ENCODE results near the gene TMEM44.
"Not testable (repeated sequence)": the region's sequence is repeated elsewhere in the genome, so short reads cannot be mapped to it uniquely, and the experiment has no call there.

TMEM44 gene

DNA sequence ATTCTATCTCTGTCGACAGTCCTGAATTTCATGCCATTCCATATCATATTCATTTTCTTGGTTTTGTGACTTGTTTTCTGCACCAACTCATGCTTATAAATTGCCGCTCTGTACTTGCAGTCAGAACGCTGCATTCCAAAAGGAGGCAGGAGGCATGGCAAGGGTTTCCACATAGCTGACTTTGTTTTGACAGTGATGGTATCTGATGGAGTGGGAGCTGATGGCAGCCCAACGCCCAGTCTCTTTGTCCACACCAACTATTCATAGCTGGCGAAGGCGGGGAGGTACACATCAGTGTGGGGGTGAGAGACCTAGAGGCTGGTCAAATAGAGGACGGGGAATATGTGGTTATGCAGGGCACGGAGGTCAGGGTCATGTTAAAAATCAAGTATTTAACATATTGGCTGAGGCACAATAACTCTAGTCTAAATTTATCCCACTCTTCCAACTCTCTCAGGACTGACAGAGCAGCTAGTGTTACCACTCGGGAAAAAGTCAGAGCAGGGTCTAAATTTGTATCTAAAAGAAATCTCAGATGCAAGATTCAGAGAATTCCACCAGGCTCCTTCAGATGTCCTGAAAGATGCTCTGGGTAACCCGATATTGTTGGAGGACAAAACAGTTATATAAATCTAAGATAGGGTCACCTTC lies 78.6 kb downstream of the TMEM44 start:
- in situ Hi-C loops (cut with MboI; ENCODE audit: low pct_unique_long_range_greater_than_20kb, low sequenced_read_pairs, unreplicated experiment), result no loop called here
- DNase-seq (ENCODE audit: low spot score), result no peak
- TF ChIP-seq, protein P1, sequence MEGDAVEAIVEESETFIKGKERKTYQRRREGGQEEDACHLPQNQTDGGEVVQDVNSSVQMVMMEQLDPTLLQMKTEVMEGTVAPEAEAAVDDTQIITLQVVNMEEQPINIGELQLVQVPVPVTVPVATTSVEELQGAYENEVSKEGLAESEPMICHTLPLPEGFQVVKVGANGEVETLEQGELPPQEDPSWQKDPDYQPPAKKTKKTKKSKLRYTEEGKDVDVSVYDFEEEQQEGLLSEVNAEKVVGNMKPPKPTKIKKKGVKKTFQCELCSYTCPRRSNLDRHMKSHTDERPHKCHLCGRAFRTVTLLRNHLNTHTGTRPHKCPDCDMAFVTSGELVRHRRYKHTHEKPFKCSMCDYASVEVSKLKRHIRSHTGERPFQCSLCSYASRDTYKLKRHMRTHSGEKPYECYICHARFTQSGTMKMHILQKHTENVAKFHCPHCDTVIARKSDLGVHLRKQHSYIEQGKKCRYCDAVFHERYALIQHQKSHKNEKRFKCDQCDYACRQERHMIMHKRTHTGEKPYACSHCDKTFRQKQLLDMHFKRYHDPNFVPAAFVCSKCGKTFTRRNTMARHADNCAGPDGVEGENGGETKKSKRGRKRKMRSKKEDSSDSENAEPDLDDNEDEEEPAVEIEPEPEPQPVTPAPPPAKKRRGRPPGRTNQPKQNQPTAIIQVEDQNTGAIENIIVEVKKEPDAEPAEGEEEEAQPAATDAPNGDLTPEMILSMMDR (IDR thresholded peaks at IDR 0.05; ENCODE audit: extremely low read depth, insufficient read depth, missing control alignments), result no peak

GRCh38 chr3:194552327-194552949 lies 80.8 kb downstream of the TMEM44 start:
- in situ Hi-C loops (cut with MboI; ENCODE audit: low pct_unique_long_range_greater_than_20kb, low sequenced_read_pairs, unreplicated experiment), result no loop called here
- no peak for DNase-seq (ENCODE audit: low spot score)
- TF ChIP-seq, protein P1 (IDR thresholded peaks at IDR 0.05; ENCODE audit: extremely low read depth, insufficient read depth, missing control alignments), result no peak

GRCh38 chr3:194549853-194550252 lies 83.4 kb downstream of the TMEM44 start:
- DNase-seq (ENCODE audit: low spot score), result no peak
- TF ChIP-seq, protein P1 (IDR thresholded peaks at IDR 0.05; ENCODE audit: extremely low read depth, insufficient read depth, missing control alignments), result no peak
- in situ Hi-C loops (cut with MboI; ENCODE audit: low pct_unique_long_range_greater_than_20kb, low sequenced_read_pairs, unreplicated experiment), result no loop called here

GRCh38 chr3:194548346-194549321 lies 84.6 kb downstream of the TMEM44 start:
- DNase-seq (ENCODE audit: low spot score), result no peak
- in situ Hi-C loops (cut with MboI; ENCODE audit: low pct_unique_long_range_greater_than_20kb, low sequenced_read_pairs, unreplicated experiment), result no loop called here
- TF ChIP-seq, protein P1 (IDR thresholded peaks at IDR 0.05; ENCODE audit: extremely low read depth, insufficient read depth, missing control alignments), result no peak

GRCh38 chr3:194547042-194547441 lies 86.2 kb downstream of the TMEM44 start:
- DNase-seq (ENCODE audit: low spot score), result no peak
- in situ Hi-C loops (cut with MboI; ENCODE audit: low pct_unique_long_range_greater_than_20kb, low sequenced_read_pairs, unreplicated experiment), result no loop called here
- TF ChIP-seq, protein P1 (IDR thresholded peaks at IDR 0.05; ENCODE audit: extremely low read depth, insufficient read depth, missing control alignments), result no peak

GRCh38 chr3:194545538-194545937 lies 87.7 kb downstream of the TMEM44 start:
- DNase-seq (ENCODE audit: low spot score); in situ Hi-C loops (cut with MboI; ENCODE audit: low pct_unique_long_range_greater_than_20kb, low sequenced_read_pairs, unreplicated experiment): not testable (repeated sequence)
